PC-9 (cell line): ENCODE measurements around the gene WNK3. TPM values are rescaled to one million over a fixed set of nuclear protein-coding genes. Genes with fewer than 3 reads are reported as not detected.

Source experiments
- BruUV-seq: library from RNA; stranded (reverse); fragments of 400-500 nt; replicated peaks from 2 replicates; lab custom pipeline; 2021; lab: Mats Ljungman, UMichigan
- CTCF ChIA-PET: fragments of 300-600 bp; sonication (Branson Sonifier 250); formaldehyde crosslinking; loops from one replicate; lab custom pipeline; 2022; ENCODE audit warnings: antibody characterized with exemption; lab: Charles Lee
- POLR2A ChIA-PET: fragments of 300-600 bp; sonication (Branson Sonifier 250); formaldehyde crosslinking; loops from one replicate; lab custom pipeline; 2022; ENCODE audit warnings: antibody characterized with exemption; ENCODE audit not compliant: unreplicated experiment; lab: Charles Lee
- DNase-seq, 2 experiments: peaks; one replicate each; pipeline versions ENCODE4 v3.0.0 to v3.0.0-alpha.2; 2015 to 2022; ENCODE audit warnings: mixed read lengths in 1 of 2
- H2AFZ ChIP-seq: fragments of 200-600 bp; sonication (generic); 2 replicates; pipeline ENCODE4 v1.8.1; 2017; ENCODE audit warnings: antibody characterized with exemption
- H3F3A ChIP-seq: fragments of 200-600 bp; sonication (generic); 2 replicates; pipeline ENCODE4 v1.8.1; 2017; ENCODE audit warnings: antibody characterized with exemption, mild to moderate bottlenecking, low read depth; ENCODE audit not compliant: insufficient read depth
- H3K27ac ChIP-seq: fragments of 200-600 bp; sonication (generic); 2 replicates; pipeline ENCODE4 v1.6.1; 2016; ENCODE audit warnings: mixed run types
- H3K27me3 ChIP-seq: fragments of 200-600 bp; sonication (generic); 2 replicates; pipeline ENCODE4 v1.6.1; 2016; ENCODE audit warnings: low read depth, mixed run types; ENCODE audit not compliant: insufficient read depth
- H3K36me3 ChIP-seq: fragments of 200-600 bp; sonication (generic); 2 replicates; pipeline ENCODE4 v1.6.1; 2016; ENCODE audit warnings: low read depth, mixed run types
- H3K4me1 ChIP-seq: fragments of 200-600 bp; sonication (generic); replicated peaks from 2 replicates; pipeline ENCODE4 v1.6.1; 2016; ENCODE audit warnings: mixed run types; ENCODE audit not compliant: insufficient read depth
- H3K4me2 ChIP-seq: fragments of 200-600 bp; sonication (generic); 2 replicates; pipeline ENCODE4 v1.6.1; 2017; ENCODE audit warnings: mixed run types
- H3K4me3 ChIP-seq: fragments of 200-600 bp; sonication (generic); 2 replicates; pipeline ENCODE4 v1.6.1; 2016; ENCODE audit warnings: mixed run types
- H3K79me2 ChIP-seq: fragments of 200-600 bp; sonication (generic); 2 replicates; pipeline ENCODE4 v1.6.1; 2017; ENCODE audit warnings: low read depth, mixed run types
- H3K9me2 ChIP-seq: fragments of 200-600 bp; sonication (generic); 2 replicates; pipeline ENCODE4 v1.8.1; 2017; ENCODE audit warnings: mild to moderate bottlenecking; ENCODE audit not compliant: insufficient read depth
- H3K9me3 ChIP-seq: fragments of 200-600 bp; sonication (generic); 2 replicates; pipeline ENCODE4 v1.8.1; 2016; ENCODE audit warnings: low read depth; ENCODE audit not compliant: insufficient read depth
- H4K20me1 ChIP-seq: fragments of 200-600 bp; sonication (generic); 2 replicates; pipeline ENCODE4 v1.8.1; 2017; ENCODE audit not compliant: insufficient read depth
- CTCF ChIP-seq: fragments of 200-600 bp; sonication (generic); conservative IDR thresholded peaks from 2 replicates; pipeline ENCODE4 v1.6.1; 2017; ENCODE audit warnings: mixed run types, antibody characterized with exemption, mild to moderate bottlenecking, moderate library complexity
- EZH2 ChIP-seq: fragments of 200-600 bp; sonication (generic); IDR thresholded peaks from 2 replicates; pipeline ENCODE4 v1.8.0; 2017; ENCODE audit warnings: antibody characterized with exemption, low read depth
- intact Hi-C: fragments of 100-400 bp; cut with micrococcal nuclease; formaldehyde crosslinking; loops from one replicate; pipeline ENCODE4 v1.10.0; 2022; ENCODE audit not compliant: unreplicated experiment
- total RNA-seq: library from RNA; stranded (reverse); gene quantifications from 2 replicates; pipeline ENCODE4 v1.2.3, GENCODE V29; 2021

Gene WNK3
- total RNA-seq, 1 experiment from 2014 or later = not detected

GRCh38 chrX:54306379-54306778 is 51.5 kb downstream of the WNK3 start:
- H3K4me2 ChIP-seq = no peak overlapping the region
- H3K79me2 ChIP-seq = no peaks in the 10 kb centered on the region
- CTCF ChIA-PET = no interaction called here
- no peak overlapping the region for H3K27ac ChIP-seq
- no TSS peak for BruUV-seq
- H3K9me2 ChIP-seq = no peaks in the 10 kb centered on the region
- no peaks in the 10 kb centered on the region for H3K36me3 ChIP-seq
- H3F3A ChIP-seq = no peaks in the 10 kb centered on the region
- intact Hi-C loops = no loop called here
- TF ChIP-seq EZH2 = no peak
- TF ChIP-seq CTCF = no peak
- no peaks in the 10 kb centered on the region for H4K20me1 ChIP-seq
- H3K4me1 ChIP-seq = no peaks in the 10 kb centered on the region
- no peak for DNase-seq
- POLR2A ChIA-PET = no interaction called here
- no peak overlapping the region for H2AFZ ChIP-seq
- H3K27me3 ChIP-seq = peaks cover 16% of the 10 kb centered on the region
- no peaks in the 10 kb centered on the region for H3K9me3 ChIP-seq
- no peak overlapping the region for H3K4me3 ChIP-seq

GRCh38 chrX:54301516-54301915 is 56.3 kb downstream of the WNK3 start:
- Histone ChIP-seq H3K9me2 (no peaks in the 10 kb centered on the region), H4K20me1 (no peaks in the 10 kb centered on the region), H3K36me3 (no peaks in the 10 kb centered on the region), H3F3A (no peaks in the 10 kb centered on the region), H3K4me2 (no peak overlapping the region), H3K4me3 (no peak overlapping the region), H3K9me3 (no peaks in the 10 kb centered on the region), H2AFZ (no peak overlapping the region), H3K79me2 (no peaks in the 10 kb centered on the region), H3K27me3 (peaks cover 17% of the 10 kb centered on the region), H3K4me1 (no peaks in the 10 kb centered on the region), H3K27ac (no peak overlapping the region)
- intact Hi-C loops = no loop called here
- no peak for DNase-seq
- TF ChIP-seq CTCF (no peak), EZH2 (no peak)
- ChIA-PET CTCF (no interaction called here), POLR2A (no interaction called here)
- BruUV-seq = no TSS peak

- POLR2A ChIA-PET = no interaction called here
- CTCF ChIA-PET = no interaction called here
Measured at GRCh38 chrX:54294306-54294705, 63.5 kb downstream of the WNK3 start.

More at GRCh38 chrX:54294306-54294705, 63.5 kb downstream of the WNK3 start:
- Histone ChIP-seq H3F3A (no peaks in the 10 kb centered on the region), H2AFZ (no peak overlapping the region), H3K4me1 (no peaks in the 10 kb centered on the region), H4K20me1 (no peaks in the 10 kb centered on the region), H3K4me2 (no peak overlapping the region), H3K9me2 (no peaks in the 10 kb centered on the region), H3K36me3 (no peaks in the 10 kb centered on the region), H3K4me3 (no peak overlapping the region), H3K79me2 (no peaks in the 10 kb centered on the region), H3K27me3 (peaks cover 67% of the 10 kb centered on the region), H3K27ac (no peak overlapping the region), H3K9me3 (no peaks in the 10 kb centered on the region)
- intact Hi-C loops = no loop called here
- TF ChIP-seq EZH2 = no peak
- TF ChIP-seq CTCF = no peak
- BruUV-seq = no TSS peak
- no peak for DNase-seq
